GM12892 (cell line): ENCODE results near the gene VMAC.

Source experiments
- POLR2A ChIP-seq: IDR thresholded peaks from 2 replicates; pipeline ENCODE4 v1.6.1; 2011; ENCODE audit warnings: low read depth, low read length, control low read depth
- POLR2AphosphoS5 ChIP-seq: IDR thresholded peaks from 2 replicates; pipeline ENCODE4 v1.6.1; 2011; ENCODE audit warnings: low read depth, low read length, control low read depth
- TAF1 ChIP-seq: IDR thresholded peaks from 2 replicates; pipeline ENCODE4 v1.6.1; 2011; ENCODE audit warnings: low read depth, mild to moderate bottlenecking, control low read depth, low read length, borderline replicate concordance

DNA sequence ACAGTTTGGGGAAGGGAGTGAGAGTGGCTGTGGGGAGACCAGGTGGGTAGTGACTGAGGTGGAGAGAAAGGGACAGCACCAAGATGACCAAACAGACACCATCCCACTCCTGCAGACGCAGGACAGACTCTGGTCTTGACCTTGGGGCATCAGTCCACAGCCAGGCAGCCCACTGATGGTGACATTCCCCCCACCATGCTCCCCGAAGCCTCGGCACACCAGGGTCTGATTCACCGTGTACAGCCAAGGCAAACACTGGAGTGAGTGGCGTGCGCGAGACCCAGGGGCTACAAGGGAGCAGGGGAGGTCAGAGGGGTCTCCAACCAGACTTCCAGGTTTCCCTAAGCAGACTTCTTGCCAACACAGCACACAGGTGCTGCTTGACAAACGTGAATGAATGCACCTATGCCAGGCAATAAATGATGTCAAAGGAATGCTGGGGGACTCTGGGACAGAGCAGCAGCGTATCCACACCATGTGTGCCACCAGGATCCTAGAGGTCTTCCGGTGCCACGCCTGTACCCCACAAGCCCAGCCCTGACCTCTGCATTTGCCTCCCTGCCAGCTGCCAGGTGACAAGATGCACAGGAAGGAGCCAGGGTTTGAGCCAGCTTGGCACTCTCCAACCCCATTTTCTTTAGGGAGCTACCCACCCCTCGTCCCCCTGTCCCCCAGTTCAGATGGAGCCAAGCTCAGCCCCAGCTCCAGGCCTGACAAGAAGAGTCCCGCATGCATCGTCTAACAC is 54.8 kb downstream of the VMAC start:
- no peak for TF ChIP-seq POLR2A
- no peak for TF ChIP-seq POLR2AphosphoS5
- no peak for TF ChIP-seq TAF1
